ENCODE measurements around the gene ACP5. TPM values are rescaled to one million over a fixed set of nuclear protein-coding genes. Genes with fewer than 3 reads are reported as not detected.

ACP5 gene
- total RNA-seq, 1 experiment from 2014 or later, result 2.3 TPM

DNA sequence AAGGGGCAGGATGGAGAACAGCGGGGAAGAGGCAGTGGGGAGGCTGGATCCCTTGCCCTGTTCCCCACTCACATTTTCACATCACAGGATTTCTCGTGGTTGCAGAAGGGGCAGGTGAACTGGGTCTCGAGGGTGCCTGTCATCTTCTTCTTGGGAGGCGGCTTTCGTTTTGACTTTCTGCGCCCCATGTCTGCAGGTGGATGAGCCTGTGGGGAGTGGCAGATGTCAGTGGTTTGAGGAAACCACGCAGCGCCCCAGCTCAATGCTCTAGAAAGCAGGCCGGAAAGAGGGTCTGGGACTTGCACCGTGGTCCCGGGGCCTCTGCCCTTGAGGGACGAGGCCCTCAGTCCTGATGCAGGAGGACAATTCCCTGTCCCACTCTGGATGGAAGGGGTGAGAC is 23.3 kb downstream of the ACP5 start:
- peaks cover 2% of the 10 kb centered on the region for H3K79me1 ChIP-seq (ENCODE audit: insufficient read depth, low read depth, low read length, poor library complexity, severe bottlenecking)
- no peak overlapping the region for H3K27ac ChIP-seq (ENCODE audit: insufficient read length, low read depth, low read length)
- no peak overlapping the region for H4K91ac ChIP-seq (ENCODE audit: insufficient read length, low read depth, low read length)
- no peaks in the 10 kb centered on the region for H3K9me3 ChIP-seq (ENCODE audit: control insufficient read depth, low read depth, low read length)
- no peak overlapping the region for H3K18ac ChIP-seq (ENCODE audit: insufficient read length, low read depth, low read length)
- peaks cover 5% of the 10 kb centered on the region for H3K23me2 ChIP-seq (ENCODE audit: insufficient read length, low read depth, low read length, poor library complexity, severe bottlenecking)
- TF ChIP-seq, protein P1, sequence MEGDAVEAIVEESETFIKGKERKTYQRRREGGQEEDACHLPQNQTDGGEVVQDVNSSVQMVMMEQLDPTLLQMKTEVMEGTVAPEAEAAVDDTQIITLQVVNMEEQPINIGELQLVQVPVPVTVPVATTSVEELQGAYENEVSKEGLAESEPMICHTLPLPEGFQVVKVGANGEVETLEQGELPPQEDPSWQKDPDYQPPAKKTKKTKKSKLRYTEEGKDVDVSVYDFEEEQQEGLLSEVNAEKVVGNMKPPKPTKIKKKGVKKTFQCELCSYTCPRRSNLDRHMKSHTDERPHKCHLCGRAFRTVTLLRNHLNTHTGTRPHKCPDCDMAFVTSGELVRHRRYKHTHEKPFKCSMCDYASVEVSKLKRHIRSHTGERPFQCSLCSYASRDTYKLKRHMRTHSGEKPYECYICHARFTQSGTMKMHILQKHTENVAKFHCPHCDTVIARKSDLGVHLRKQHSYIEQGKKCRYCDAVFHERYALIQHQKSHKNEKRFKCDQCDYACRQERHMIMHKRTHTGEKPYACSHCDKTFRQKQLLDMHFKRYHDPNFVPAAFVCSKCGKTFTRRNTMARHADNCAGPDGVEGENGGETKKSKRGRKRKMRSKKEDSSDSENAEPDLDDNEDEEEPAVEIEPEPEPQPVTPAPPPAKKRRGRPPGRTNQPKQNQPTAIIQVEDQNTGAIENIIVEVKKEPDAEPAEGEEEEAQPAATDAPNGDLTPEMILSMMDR (conservative IDR thresholded peaks at IDR 0.05), result no peak
- peak overlapping the region in 2 of 3 experiments; percentile 29 to 44; a peak in 2 of 7 replicates for H3K27ac Mint-ChIP-seq
- no peak overlapping the region for H3K9ac ChIP-seq (ENCODE audit: extremely low read depth, insufficient read length, low read length)
- DNase-seq, result no peak
- H3K4me1 ChIP-seq (ENCODE audit: insufficient read depth, low read length), result no peaks in the 10 kb centered on the region
- H2AK5ac ChIP-seq (ENCODE audit: insufficient read length, low read length), result no peak overlapping the region
- peaks cover 0 to under 1% of the 10 kb centered on the region in 2 experiments; a peak in 1 of 5 replicates for H3K9me3 Mint-ChIP-seq
- H4K8ac ChIP-seq (replicated peaks; ENCODE audit: insufficient read length, low read depth, low read length), result no peak overlapping the region
- H3K4me1 Mint-ChIP-seq, result peaks cover 4 to 8% of the 10 kb centered on the region in 2 experiments
- peaks cover 15 to 35% (median 29%) of the 10 kb centered on the region in 3 experiments; a peak in 6 of 7 replicates for H3K36me3 Mint-ChIP-seq (ENCODE audit: insufficient read depth in 1 of 3, low read depth in 3 of 3)
- H4K20me1 ChIP-seq (ENCODE audit: control insufficient read depth, insufficient read depth, insufficient read length), result no peaks in the 10 kb centered on the region
- no peak overlapping the region for H2BK15ac ChIP-seq (ENCODE audit: low read depth, low read length)
- H4K5ac ChIP-seq (ENCODE audit: insufficient read length, low read depth, low read length), result no peak overlapping the region
- no peak overlapping the region for H2BK12ac ChIP-seq (ENCODE audit: insufficient read length, low read depth, low read length)
- no peak overlapping the region for H3K23ac ChIP-seq (ENCODE audit: insufficient read length, low read depth, low read length)
- no peak overlapping the region for H3K4me2 ChIP-seq (ENCODE audit: insufficient read depth, insufficient read length, low read length)
- H3T11ph ChIP-seq (ENCODE audit: low read length), result no peak overlapping the region
- no peak overlapping the region for H2AFZ ChIP-seq (ENCODE audit: low read length)
- no peak overlapping the region for H3K4ac ChIP-seq (ENCODE audit: low read depth, low read length)
- no peaks in the 10 kb centered on the region for H3K27me3 ChIP-seq (ENCODE audit: insufficient read depth, low read length)
- H3K27me3 Mint-ChIP-seq (ENCODE audit: low read depth), result no peaks in the 10 kb centered on the region; the same call in 1 of the 2 replicates
- H3K79me2 ChIP-seq (ENCODE audit: insufficient read depth, low read length), result peaks cover 17% of the 10 kb centered on the region; the same call in 1 of the 2 replicates
- no CpG with 5 or more reads among the region's 12 CpGs for WGBS (ENCODE audit: extremely low coverage, insufficient read length, low lambda C conversion rate)
- H2BK120ac ChIP-seq (ENCODE audit: low read depth, low read length, poor library complexity, severe bottlenecking), result no peak overlapping the region
- no peak overlapping the region for H2BK5ac ChIP-seq (ENCODE audit: insufficient read length, low read length)
- H3K14ac ChIP-seq (ENCODE audit: insufficient read depth, low read length), result no peak overlapping the region
- H3K4me3 Mint-ChIP-seq, result no peak overlapping the region
- H3K56ac ChIP-seq (ENCODE audit: insufficient read length, low read depth, low read length), result no peak overlapping the region
- H2BK20ac ChIP-seq (ENCODE audit: low read depth, low read length, poor library complexity, severe bottlenecking), result no peak overlapping the region
